Measurements from ENCODE around the gene SCUBE1. TPM values are rescaled to one million over a fixed set of nuclear protein-coding genes. Genes with fewer than 3 reads are reported as not detected.
"Not testable (repeated sequence)": the region's sequence is repeated elsewhere in the genome, so short reads cannot be mapped to it uniquely, and the experiment has no call there.

Gene SCUBE1
- total and polyA plus RNA-seq, 3 experiments from 2014 or later, result 0.07 to 0.33 TPM; not detected in 1

- Histone ChIP-seq H3K27me3 (ENCODE audit: insufficient read depth, low read length, poor library complexity, severe bottlenecking) (no peaks in the 10 kb centered on the region), H3K4me3 (ENCODE audit: low read length) (no peak overlapping the region), H3K4me1 (ENCODE audit: insufficient read depth, low read length) (no peaks in the 10 kb centered on the region), H3K36me3 (ENCODE audit: insufficient read depth, low read length) (no peaks in the 10 kb centered on the region), H3K9me3 (ENCODE audit: low read length) (no peaks in the 10 kb centered on the region), H3K27ac (ENCODE audit: low read depth, low read length) (no peak overlapping the region)
- ChIA-PET CTCF (interaction anchor here (0.7 kb wide), 1 partner anchor 86 kb away, joined by 3 read pairs; no protein-coding TSS in a partner anchor), POLR2A (no interaction called here)
- DNase-seq, result no peak
- Mint-ChIP-seq H3K27ac (peak overlapping the region in 2 of 8 donors; percentile 23 to 62), H3K9me3 (no peaks in the 10 kb centered on the region), H3K36me3 (no peaks in the 10 kb centered on the region), H3K4me1 (peaks cover 0 to 5% (median 4%) of the 10 kb centered on the region in 3 donors), H3K27me3 (peaks cover 0 to 8% of the 10 kb centered on the region in 2 donors), H3K4me3 (no peak overlapping the region)
Measured at GRCh38 chr22:43281394-43281793, 61.8 kb downstream of the SCUBE1 start.

GRCh38 chr22:43280523-43280886 lies 62.7 kb downstream of the SCUBE1 start:
- H3K27me3 ChIP-seq (ENCODE audit: insufficient read depth, low read length, poor library complexity, severe bottlenecking); H3K36me3 ChIP-seq (ENCODE audit: insufficient read depth, low read length); H3K4me3 ChIP-seq (ENCODE audit: low read length); H3K27ac ChIP-seq (ENCODE audit: low read depth, low read length); H3K27me3 Mint-ChIP-seq; H3K9me3 ChIP-seq (ENCODE audit: low read length); H3K36me3 Mint-ChIP-seq; POLR2A ChIA-PET; H3K4me1 Mint-ChIP-seq; H3K27ac Mint-ChIP-seq; H3K9me3 Mint-ChIP-seq; H3K4me1 ChIP-seq (ENCODE audit: insufficient read depth, low read length): not testable (repeated sequence)
- peak in 1 of 5 donors; percentile 6 for DNase-seq
- CTCF ChIA-PET, result interaction anchor here (9.5 kb wide), 1 partner anchor 66 kb away, joined by 61 read pairs; no protein-coding TSS in a partner anchor
- H3K4me3 Mint-ChIP-seq, result peak overlapping the region in 1 of 7 donors; percentile 16

GRCh38 chr22:43279867-43280522 lies 63.2 kb downstream of the SCUBE1 start:
- H3K4me3 ChIP-seq (ENCODE audit: low read length), result no peak overlapping the region
- Mint-ChIP-seq H3K27ac (peak overlapping the region in 2 of 8 donors; percentile 27 to 33), H3K4me1 (peaks cover 0 to 5% (median 4%) of the 10 kb centered on the region in 3 donors), H3K4me3 (no peak overlapping the region), H3K36me3 (no peaks in the 10 kb centered on the region), H3K9me3 (no peaks in the 10 kb centered on the region), H3K27me3 (peaks cover 0 to 10% of the 10 kb centered on the region in 2 donors)
- DNase-seq, result no peak
- ChIA-PET CTCF (interaction anchor here (9.5 kb wide), 1 partner anchor 66 kb away, joined by 61 read pairs; no protein-coding TSS in a partner anchor), POLR2A (no interaction called here)
- no peaks in the 10 kb centered on the region for H3K4me1 ChIP-seq (ENCODE audit: insufficient read depth, low read length)
- H3K9me3 ChIP-seq (ENCODE audit: low read length), result no peaks in the 10 kb centered on the region
- no peak overlapping the region for H3K27ac ChIP-seq (ENCODE audit: low read depth, low read length)
- H3K27me3 ChIP-seq (ENCODE audit: insufficient read depth, low read length, poor library complexity, severe bottlenecking), result no peaks in the 10 kb centered on the region
- no peaks in the 10 kb centered on the region for H3K36me3 ChIP-seq (ENCODE audit: insufficient read depth, low read length)

- ChIA-PET POLR2A (no interaction called here), CTCF (interaction anchor here (0.9 to 9.5 kb wide), 3 partner anchors 12 to 108 kb away, joined by 3 to 61 read pairs (median 4); no protein-coding TSS in a partner anchor)
- Histone ChIP-seq H3K27ac (ENCODE audit: low read depth, low read length) (no peak overlapping the region), H3K36me3 (ENCODE audit: insufficient read depth, low read length) (no peaks in the 10 kb centered on the region), H3K9me3 (ENCODE audit: low read length) (no peaks in the 10 kb centered on the region), H3K4me3 (ENCODE audit: low read length) (no peak overlapping the region), H3K27me3 (ENCODE audit: insufficient read depth, low read length, poor library complexity, severe bottlenecking) (no peaks in the 10 kb centered on the region), H3K4me1 (ENCODE audit: insufficient read depth, low read length) (no peaks in the 10 kb centered on the region)
- no peaks in the 10 kb centered on the region for H3K36me3 Mint-ChIP-seq
- no peak overlapping the region for H3K27ac Mint-ChIP-seq
- H3K9me3 Mint-ChIP-seq, result no peaks in the 10 kb centered on the region
- H3K4me1 Mint-ChIP-seq, result peaks cover 4 to 9% (median 7%) of the 10 kb centered on the region in 3 donors
- no peak overlapping the region for H3K4me3 Mint-ChIP-seq
- no peak for DNase-seq
- H3K27me3 Mint-ChIP-seq, result peaks cover 2 to 5% of the 10 kb centered on the region in 2 donors
Measured at GRCh38 chr22:43277987-43278601, 65.1 kb downstream of the SCUBE1 start.

GRCh38 chr22:43277091-43277490 lies 66.1 kb downstream of the SCUBE1 start:
- Histone ChIP-seq H3K4me3 (ENCODE audit: low read length) (no peak overlapping the region), H3K36me3 (ENCODE audit: insufficient read depth, low read length) (no peaks in the 10 kb centered on the region), H3K27ac (ENCODE audit: low read depth, low read length) (no peak overlapping the region), H3K4me1 (ENCODE audit: insufficient read depth, low read length) (no peaks in the 10 kb centered on the region), H3K9me3 (ENCODE audit: low read length) (no peaks in the 10 kb centered on the region), H3K27me3 (ENCODE audit: insufficient read depth, low read length, poor library complexity, severe bottlenecking) (no peaks in the 10 kb centered on the region)
- Mint-ChIP-seq H3K9me3 (no peaks in the 10 kb centered on the region), H3K27me3 (peaks cover 2 to 5% of the 10 kb centered on the region in 2 donors), H3K36me3 (no peaks in the 10 kb centered on the region), H3K27ac (peak overlapping the region in 2 of 8 donors; percentile 64 to 71), H3K4me1 (peaks cover 4 to 9% (median 7%) of the 10 kb centered on the region in 3 donors), H3K4me3 (no peak overlapping the region)
- ChIA-PET POLR2A (no interaction called here), CTCF (interaction anchor here (0.9 to 9.5 kb wide), 3 partner anchors 11 to 109 kb away, joined by 3 to 61 read pairs (median 4); no protein-coding TSS in a partner anchor)
- DNase-seq, result no peak

- H3K27ac Mint-ChIP-seq, result peak overlapping the region in 1 of 8 donors; percentile 20
- H3K27me3 ChIP-seq (ENCODE audit: insufficient read depth, low read length, poor library complexity, severe bottlenecking), result no peaks in the 10 kb centered on the region
- ChIA-PET POLR2A (no interaction called here), CTCF (interaction anchor here (1.0 to 9.5 kb wide), 2 partner anchors 70 to 111 kb away, joined by 3 to 61 read pairs; no protein-coding TSS in a partner anchor)
- H3K36me3 Mint-ChIP-seq, result no peaks in the 10 kb centered on the region
- H3K36me3 ChIP-seq (ENCODE audit: insufficient read depth, low read length), result no peaks in the 10 kb centered on the region
- H3K27me3 Mint-ChIP-seq, result peaks cover 2 to 5% of the 10 kb centered on the region in 2 donors
- H3K4me3 ChIP-seq (ENCODE audit: low read length), result no peak overlapping the region
- no peak overlapping the region for H3K27ac ChIP-seq (ENCODE audit: low read depth, low read length)
- no peak overlapping the region for H3K4me3 Mint-ChIP-seq
- no peaks in the 10 kb centered on the region for H3K9me3 Mint-ChIP-seq
- no peaks in the 10 kb centered on the region for H3K9me3 ChIP-seq (ENCODE audit: low read length)
- no peaks in the 10 kb centered on the region for H3K4me1 ChIP-seq (ENCODE audit: insufficient read depth, low read length)
- peaks cover 4 to 5% (median 5%) of the 10 kb centered on the region in 3 donors for H3K4me1 Mint-ChIP-seq
- no peak for DNase-seq
Measured at GRCh38 chr22:43276321-43276720, 66.9 kb downstream of the SCUBE1 start.

- Histone ChIP-seq H3K9me3 (ENCODE audit: low read length) (no peaks in the 10 kb centered on the region), H3K27me3 (ENCODE audit: insufficient read depth, low read length, poor library complexity, severe bottlenecking) (no peaks in the 10 kb centered on the region), H3K4me1 (ENCODE audit: insufficient read depth, low read length) (no peaks in the 10 kb centered on the region), H3K27ac (ENCODE audit: low read depth, low read length) (no peak overlapping the region), H3K4me3 (ENCODE audit: low read length) (no peak overlapping the region), H3K36me3 (ENCODE audit: insufficient read depth, low read length) (no peaks in the 10 kb centered on the region)
- no peaks in the 10 kb centered on the region for H3K36me3 Mint-ChIP-seq
- H3K27me3 Mint-ChIP-seq, result peaks cover 2 to 5% of the 10 kb centered on the region in 2 donors
- H3K27ac Mint-ChIP-seq, result peak overlapping the region in 4 of 8 donors; percentile 19 to 85 (median 24)
- ChIA-PET POLR2A (no interaction called here), CTCF (interaction anchor here (1.0 to 9.5 kb wide), 3 partner anchors 12 to 112 kb away, joined by 3 to 61 read pairs (median 21); no protein-coding TSS in a partner anchor)
- DNase-seq, result no peak
- H3K4me3 Mint-ChIP-seq, result no peak overlapping the region
- no peaks in the 10 kb centered on the region for H3K9me3 Mint-ChIP-seq
- peaks cover 4 to 5% (median 5%) of the 10 kb centered on the region in 3 donors for H3K4me1 Mint-ChIP-seq
Measured at GRCh38 chr22:43275545-43276317, 67.4 kb downstream of the SCUBE1 start.

Data from CD8-positive, alpha-beta memory T cell (primary cell).